OCI-LY3 (cell line): ENCODE data around the gene TNS1.

Source experiments
- EZH2phosphoT487 ChIP-seq: fragments of 200-600 bp; shearing (Covaris generic); IDR thresholded peaks from 2 replicates; pipeline ENCODE4 v1.6.1; 2018; ENCODE audit warnings: antibody characterized with exemption, mixed run types, low read depth
- TF ChIP-seq, protein P1 (sequence below): fragments of 200-600, 300-600 bp; sonication (generic); IDR thresholded peaks from 2 replicates; pipeline ENCODE4 v1.5.1; 2014; ENCODE audit warnings: antibody characterized with exemption, low read length, low read depth

GRCh38 chr2:218017211-218018053, 14.6 kb upstream of the TNS1 start:
- no peak for TF ChIP-seq EZH2phosphoT487
- TF ChIP-seq, protein P1, sequence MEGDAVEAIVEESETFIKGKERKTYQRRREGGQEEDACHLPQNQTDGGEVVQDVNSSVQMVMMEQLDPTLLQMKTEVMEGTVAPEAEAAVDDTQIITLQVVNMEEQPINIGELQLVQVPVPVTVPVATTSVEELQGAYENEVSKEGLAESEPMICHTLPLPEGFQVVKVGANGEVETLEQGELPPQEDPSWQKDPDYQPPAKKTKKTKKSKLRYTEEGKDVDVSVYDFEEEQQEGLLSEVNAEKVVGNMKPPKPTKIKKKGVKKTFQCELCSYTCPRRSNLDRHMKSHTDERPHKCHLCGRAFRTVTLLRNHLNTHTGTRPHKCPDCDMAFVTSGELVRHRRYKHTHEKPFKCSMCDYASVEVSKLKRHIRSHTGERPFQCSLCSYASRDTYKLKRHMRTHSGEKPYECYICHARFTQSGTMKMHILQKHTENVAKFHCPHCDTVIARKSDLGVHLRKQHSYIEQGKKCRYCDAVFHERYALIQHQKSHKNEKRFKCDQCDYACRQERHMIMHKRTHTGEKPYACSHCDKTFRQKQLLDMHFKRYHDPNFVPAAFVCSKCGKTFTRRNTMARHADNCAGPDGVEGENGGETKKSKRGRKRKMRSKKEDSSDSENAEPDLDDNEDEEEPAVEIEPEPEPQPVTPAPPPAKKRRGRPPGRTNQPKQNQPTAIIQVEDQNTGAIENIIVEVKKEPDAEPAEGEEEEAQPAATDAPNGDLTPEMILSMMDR, result no peak
